HG02840 (cell line): ENCODE results near the gene SPECC1L.

ENCODE experiments used
- ATAC-seq: cut with Tn5 transposase; IDR thresholded peaks from one replicate; pipeline ENCODE4 v1.9.1; 2021; ENCODE audit warnings: mild to moderate bottlenecking, moderate library complexity, moderate number of reproducible peaks; ENCODE audit not compliant: unreplicated experiment, low FRiP score

Gene SPECC1L

GRCh38 chr22:24410110-24410856 is 139.7 kb downstream of the SPECC1L start:
- ATAC-seq: no peak

GRCh38 chr22:24411256-24412004 is 140.8 kb downstream of the SPECC1L start:
- no peak for ATAC-seq

GRCh38 chr22:24412274-24412673 is 141.6 kb downstream of the SPECC1L start:
- ATAC-seq: no peak

GRCh38 chr22:24413271-24413670 is 142.6 kb downstream of the SPECC1L start:
- ATAC-seq: no peak

- no peak for ATAC-seq
Observed at GRCh38 chr22:24413736-24414385, 143.2 kb downstream of the SPECC1L start.

GRCh38 chr22:24414523-24414922 is 143.9 kb downstream of the SPECC1L start:
- no peak for ATAC-seq

- no peak for ATAC-seq
Observed at GRCh38 chr22:24414984-24415945, 144.6 kb downstream of the SPECC1L start.

- ATAC-seq: no peak
Observed at GRCh38 chr22:24416095-24416494, 145.5 kb downstream of the SPECC1L start.

GRCh38 chr22:24416611-24417010 is 146.0 kb downstream of the SPECC1L start:
- ATAC-seq: no peak

- no peak for ATAC-seq
Observed at GRCh38 chr22:24417200-24417599, 146.6 kb downstream of the SPECC1L start.

GRCh38 chr22:24417901-24418641 is 147.4 kb downstream of the SPECC1L start:
- ATAC-seq: no peak

- ATAC-seq: no peak
Observed at GRCh38 chr22:24418786-24419474, 148.3 kb downstream of the SPECC1L start.

GRCh38 chr22:24419475-24419850 is 148.8 kb downstream of the SPECC1L start:
- ATAC-seq: no peak

GRCh38 chr22:24420072-24420976 is 149.7 kb downstream of the SPECC1L start:
- ATAC-seq: no peak

GRCh38 chr22:24420977-24421343 is 150.3 kb downstream of the SPECC1L start:
- ATAC-seq: no peak

GRCh38 chr22:24421428-24421931 is 150.8 kb downstream of the SPECC1L start:
- no peak for ATAC-seq

- ATAC-seq: no peak
Observed at GRCh38 chr22:24422102-24422665, 151.6 kb downstream of the SPECC1L start.
